HCT116 (cell line): Measurements from ENCODE around the gene STMND1. TPM values are rescaled to one million over a fixed set of nuclear protein-coding genes. Genes with fewer than 3 reads are reported as not detected.

Experiments used
- ATAC-seq: fragments of 200-7000 bp; cut with Tn5 transposase; 2 replicates; pipeline ENCODE4 v1.9.1; 2020; ENCODE audit warnings: mild to moderate bottlenecking, moderate library complexity
- BruUV-seq: library from RNA; stranded (reverse); fragments of 400-500 nt; replicated peaks from 2 replicates; lab custom pipeline; 2021; lab: Mats Ljungman, UMichigan
- CTCF ChIA-PET: fragments of 300-600 bp; sonication (Branson Sonifier 250); formaldehyde crosslinking; loops from one replicate; lab custom pipeline; 2021; ENCODE audit warnings: antibody characterized with exemption; lab: Charles Lee
- POLR2A ChIA-PET: fragments of 300-600, 350-600 bp; sonication (Branson Sonifier 250); formaldehyde crosslinking; loops from one replicate; lab custom pipeline; 2021; ENCODE audit warnings: antibody characterized with exemption; lab: Charles Lee
- RAD21 ChIA-PET, 2 experiments: fragments of 300-600 bp; sonication (Branson Sonifier 250); formaldehyde crosslinking; loops; one replicate each; lab custom pipeline; 2023; ENCODE audit warnings: low total read pairs in 2 of 2; ENCODE audit not compliant: uncharacterized antibody in 2 of 2, unreplicated experiment in 2 of 2, low non-redundant PET in 1 of 2; lab: Charles Lee
- DNase-seq: peaks from one replicate; pipeline ENCODE4 v3.0.0-alpha.2; 2010; ENCODE audit warnings: low read depth, low spot score
- H2AFZ ChIP-seq: fragments of 200-600 bp; shearing (Covaris generic), sonication (generic); 2 replicates; pipeline ENCODE4 v1.6.1; 2017; ENCODE audit warnings: low read depth, mixed run types, mixed read lengths, antibody characterized with exemption, low read length; ENCODE audit not compliant: poor library complexity, severe bottlenecking
- H3K27ac ChIP-seq: 2 replicates; pipeline ENCODE4 v1.5.1; 2012; ENCODE audit warnings: low read depth, low read length
- H3K27me3 ChIP-seq: fragments of 200-600 bp; sonication (generic); 2 replicates; pipeline ENCODE4 v1.6.1; 2016; ENCODE audit warnings: mixed run types, low read length, mixed read lengths; ENCODE audit not compliant: insufficient read depth
- H3K36me3 ChIP-seq, 2 experiments: fragments of 200-500 bp in 1 of 2; fragments of 200-600 bp in 1 of 2; sonication (Bioruptor generic) in 1 of 2; sonication (generic) in 1 of 2; 2 replicates each; pipeline versions ENCODE4 v1.5.1 to v1.6.1; 2014 to 2016; ENCODE audit warnings: low read length in 2 of 2, inconsistent platforms in 1 of 2, mixed read lengths in 1 of 2, mixed run types in 1 of 2; ENCODE audit not compliant: insufficient read depth in 2 of 2, control insufficient read depth in 1 of 2
- H3K4me1 ChIP-seq, 2 experiments: fragments of 200-600 bp in 1 of 2; sonication (generic) in 1 of 2; 2 replicates each; pipeline versions ENCODE4 v1.5.1 to v1.6.1; 2012 to 2017; ENCODE audit warnings: low read length in 2 of 2, inconsistent platforms in 1 of 2, mild to moderate bottlenecking in 1 of 2, mixed read lengths in 1 of 2, mixed run types in 1 of 2, moderate library complexity in 1 of 2; ENCODE audit not compliant: insufficient read depth in 2 of 2, control insufficient read depth in 1 of 2
- H3K4me2 ChIP-seq: fragments of 200-600 bp; sonication (generic); 2 replicates; pipeline ENCODE4 v1.6.1; 2017; ENCODE audit warnings: mixed run types, low read length, mixed read lengths
- H3K4me3 ChIP-seq, 2 experiments: fragments of 200-600 bp in 1 of 2; sonication (generic) in 1 of 2; replicated peaks in 1 of 2; 2 replicates each; pipeline ENCODE4 v1.5.1; 2011 to 2016; ENCODE audit warnings: low read length in 2 of 2, control low read depth in 1 of 2, low read depth in 1 of 2, mild to moderate bottlenecking in 1 of 2, mixed read lengths in 1 of 2, mixed run types in 1 of 2
- H3K79me2 ChIP-seq: fragments of 200-600 bp; sonication (generic); 2 replicates; pipeline ENCODE4 v1.6.1; 2017; ENCODE audit warnings: mild to moderate bottlenecking, mixed run types, low read length, moderate library complexity, mixed read lengths; ENCODE audit not compliant: insufficient read depth
- H3K9ac ChIP-seq: fragments of 200-600 bp; sonication (generic); 2 replicates; pipeline ENCODE4 v1.6.1; 2016; ENCODE audit warnings: low read length, mixed read lengths
- H3K9me2 ChIP-seq: fragments of 200-600 bp; sonication (generic), shearing (Covaris generic); 2 replicates; pipeline ENCODE4 v1.6.1; 2017; ENCODE audit warnings: mixed run types, mild to moderate bottlenecking, moderate library complexity; ENCODE audit not compliant: insufficient read depth
- H3K9me3 ChIP-seq, 2 experiments: fragments of 200-500 bp in 1 of 2; fragments of 200-600 bp in 1 of 2; sonication (Bioruptor generic) in 1 of 2; sonication (generic) in 1 of 2; 2 replicates each; pipeline ENCODE4 v1.6.1; 2014 to 2017; ENCODE audit warnings: low read length in 2 of 2, mixed read lengths in 2 of 2, inconsistent platforms in 1 of 2, low read depth in 1 of 2, mild to moderate bottlenecking in 1 of 2, mixed run types in 1 of 2, moderate library complexity in 1 of 2; ENCODE audit not compliant: control insufficient read depth in 1 of 2, insufficient read depth in 1 of 2
- H4K20me1 ChIP-seq: fragments of 200-600 bp; sonication (generic), shearing (Covaris generic); 2 replicates; pipeline ENCODE4 v1.6.1; 2017; ENCODE audit warnings: mixed run types, mild to moderate bottlenecking, moderate library complexity; ENCODE audit not compliant: insufficient read depth
- ATF3 ChIP-seq: IDR thresholded peaks from 2 replicates; pipeline ENCODE4 v1.6.1; 2012
- CTCF ChIP-seq, 3 experiments: fragments of 200-600 bp in 1 of 3; sonication (generic) in 1 of 3; IDR thresholded peaks in 2 of 3; conservative IDR thresholded peaks in 1 of 3; 2 replicates each; pipeline ENCODE4 v1.5.1; 2012 to 2017; ENCODE audit warnings: low read depth in 2 of 3, low read length in 2 of 3, antibody characterized with exemption in 1 of 3, borderline replicate concordance in 1 of 3, control low read depth in 1 of 3, mild to moderate bottlenecking in 1 of 3, mixed read lengths in 1 of 3, mixed run types in 1 of 3, moderate library complexity in 1 of 3; ENCODE audit not compliant: insufficient read depth in 1 of 3
- EZH2phosphoT487 ChIP-seq: fragments of 200-600 bp; IDR thresholded peaks from 2 replicates; pipeline ENCODE4 v1.6.1; 2018; ENCODE audit warnings: antibody characterized with exemption, borderline replicate concordance
- REST ChIP-seq: IDR thresholded peaks from 2 replicates; pipeline ENCODE4 v1.6.1; 2012; ENCODE audit warnings: low read depth
- SP1 ChIP-seq: IDR thresholded peaks from 2 replicates; pipeline ENCODE4 v1.6.1; 2012; ENCODE audit warnings: low read depth
- SRF ChIP-seq: IDR thresholded peaks from 2 replicates; pipeline ENCODE4 v1.6.1; 2012; ENCODE audit warnings: low read depth
- ZFX ChIP-seq: fragments of 450-650 bp; IDR thresholded peaks from 2 replicates; pipeline ENCODE4 v1.6.1; 2017
- intact Hi-C: fragments of 100-400 bp; cut with micrococcal nuclease; formaldehyde crosslinking; loops from 2 replicates; pipeline ENCODE4 v1.10.0; 2022
- total RNA-seq: library from RNA; stranded (reverse); gene quantifications from one replicate; pipeline ENCODE4 v1.2.1, GENCODE V29; 2021; ENCODE audit not compliant: unreplicated experiment

STMND1 gene
- total RNA-seq, 1 experiment from 2014 or later: not detected

- H3K4me2 ChIP-seq: no peak overlapping the region
- H3K4me1 ChIP-seq: no peaks in the 10 kb centered on the region
- no peaks in the 10 kb centered on the region for H3K36me3 ChIP-seq
- no peaks in the 10 kb centered on the region for H4K20me1 ChIP-seq
- POLR2A ChIA-PET: no interaction called here
- DNase-seq: peak; percentile 46
- ATAC-seq: peak; percentile 73
- H3K27me3 ChIP-seq: no peaks in the 10 kb centered on the region
- no peak overlapping the region for H3K4me3 ChIP-seq
- no peaks in the 10 kb centered on the region for H3K79me2 ChIP-seq
- H3K9me3 ChIP-seq: no peaks in the 10 kb centered on the region
- no peak overlapping the region for H3K27ac ChIP-seq
- CTCF ChIA-PET: interaction anchor here (0.6 kb wide), 1 partner anchor 9 kb away, joined by 3 read pairs; no protein-coding TSS in a partner anchor
- no peak overlapping the region for H2AFZ ChIP-seq
- RAD21 ChIA-PET: no interaction called here
- TF ChIP-seq ZFX (no peak), SRF (peak; percentile 91), SP1 (no peak), ATF3 (no peak), REST (no peak), CTCF (IDR thresholded peaks at IDR 0.05 in 2 of 3, conservative IDR thresholded peaks at IDR 0.05 in 1 of 3; ENCODE audit: borderline replicate concordance in 1 of 3, insufficient read depth in 1 of 3, low read depth in 2 of 3, low read length in 2 of 3) (peak; percentile 11 to 50 (median 47); a peak in 4 of 6 replicates), EZH2phosphoT487 (no peak)
- H3K9me2 ChIP-seq: no peaks in the 10 kb centered on the region
- H3K9ac ChIP-seq: no peak overlapping the region
- intact Hi-C loops: no loop called here
- BruUV-seq: no TSS peak
Measured at GRCh38 chr6:17103715-17104114, 1.9 kb downstream of the STMND1 start.
